HAP-1 (cell line): ENCODE results near the gene CXCL17.
"Not testable (repeated sequence)": the region's sequence is repeated elsewhere in the genome, so short reads cannot be mapped to it uniquely, and the experiment has no call there.

Source experiments
- DNase-seq, 2 experiments: peaks; one replicate each; pipeline ENCODE4 v3.0.0-alpha.2; 2016 to 2020; ENCODE audit warnings: low spot score in 2 of 2
- H3K27me3 ChIP-seq: fragments of 250-450 bp; sonication (Bioruptor Pico); 2 replicates; pipeline ENCODE4 v1.5.1; 2020; ENCODE audit warnings: low read depth, mild to moderate bottlenecking, moderate library complexity
- H3K36me3 ChIP-seq: fragments of 250-450 bp; sonication (Bioruptor Pico); replicated peaks from 2 replicates; pipeline ENCODE4 v1.5.1; 2020; ENCODE audit warnings: mild to moderate bottlenecking
- H3K4me1 ChIP-seq: fragments of 250-450 bp; sonication (Bioruptor Pico); 2 replicates; pipeline ENCODE4 v1.5.1; 2020; ENCODE audit warnings: mild to moderate bottlenecking
- H3K4me3 ChIP-seq: fragments of 250-450 bp; sonication (Bioruptor Pico); 2 replicates; pipeline ENCODE4 v1.5.1; 2020; ENCODE audit warnings: mild to moderate bottlenecking, moderate library complexity
- H3K9me3 ChIP-seq: fragments of 250-450 bp; sonication (Bioruptor Pico); 2 replicates; pipeline ENCODE4 v1.5.1; 2020; ENCODE audit warnings: mild to moderate bottlenecking, moderate library complexity
- in situ Hi-C: fragments of 300-500 bp; cut with MboI; formaldehyde crosslinking; loops from 3 replicates; pipeline ENCODE4 v1.14.3; 2020; ENCODE audit warnings: low sequenced_read_pairs, inconsistent platforms, mixed read lengths

The CXCL17 gene

DNA sequence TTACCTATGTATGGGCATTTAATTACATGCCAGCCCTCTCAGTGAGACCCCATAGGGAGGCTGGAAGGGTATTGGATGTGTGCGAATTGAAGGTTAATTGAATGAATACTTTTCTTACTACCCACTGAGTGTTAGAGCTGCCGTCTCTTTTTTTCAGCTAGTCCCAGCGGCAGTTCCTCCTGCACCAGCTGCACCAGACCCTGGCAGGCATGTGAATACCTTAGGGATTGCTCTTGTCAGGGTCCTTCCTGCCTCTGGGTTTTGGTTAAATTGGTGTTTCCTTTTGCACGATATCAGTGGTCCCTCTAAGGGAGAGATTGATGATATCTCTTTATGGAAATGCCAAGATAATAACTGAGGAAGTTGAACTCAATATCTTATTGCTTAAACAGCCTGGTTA is 9.8 kb upstream of the CXCL17 start:
- Histone ChIP-seq H3K9me3 (no peaks in the 10 kb centered on the region), H3K4me1 (peaks cover 4% of the 10 kb centered on the region), H3K36me3 (no peaks in the 10 kb centered on the region), H3K4me3 (no peak overlapping the region), H3K27me3 (peaks cover 4% of the 10 kb centered on the region; the same call in 1 of the 2 replicates)
- in situ Hi-C loops = loop anchor here (5.0 kb wide), 1 partner anchor 75 kb away; the partner anchor contains the start of gene CEACAM1
- no peak for DNase-seq

DNA sequence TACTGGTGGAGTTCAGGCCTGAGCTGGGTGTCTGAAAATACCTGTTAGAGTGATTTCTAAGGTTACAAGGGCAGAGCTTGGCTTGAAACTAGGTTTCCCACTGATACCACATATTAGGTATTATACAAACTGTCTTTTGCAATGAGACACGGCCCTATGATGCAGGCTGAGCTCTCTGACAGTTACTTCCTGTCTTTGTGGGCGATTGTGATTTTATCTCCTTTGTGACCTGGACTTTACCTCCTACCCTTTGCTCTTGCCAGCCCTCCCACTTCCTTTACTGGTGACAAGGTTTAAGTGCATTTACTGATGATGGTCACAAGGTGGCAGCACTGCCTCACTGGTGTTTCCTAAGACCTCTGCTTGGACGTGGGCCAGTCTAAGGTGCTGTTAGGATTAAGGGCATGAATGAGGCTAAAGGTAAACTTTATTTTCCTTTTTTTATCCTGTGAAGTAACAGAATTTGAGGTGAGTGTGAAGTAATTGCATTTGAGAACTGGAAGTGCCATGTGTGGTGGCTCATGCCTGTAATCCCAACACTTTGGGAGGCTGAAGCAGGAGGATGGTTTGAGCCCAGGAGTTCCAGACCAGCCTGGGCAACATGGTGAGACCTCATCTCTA is 7.7 kb upstream of the CXCL17 start:
- in situ Hi-C loops = loop anchor here (5.0 kb wide), 1 partner anchor 77 kb away; the partner anchor contains the start of gene CEACAM1
- Histone ChIP-seq H3K4me1 (no peaks in the 10 kb centered on the region), H3K27me3 (peaks cover 7% of the 10 kb centered on the region; the same call in 1 of the 2 replicates), H3K9me3 (no peaks in the 10 kb centered on the region), H3K36me3 (no peaks in the 10 kb centered on the region), H3K4me3 (no peak overlapping the region)
- DNase-seq = peak; percentile 85 to 86

GRCh38 chr19:42448306-42448705 is 5.6 kb upstream of the CXCL17 start:
- H3K4me1 ChIP-seq, H3K9me3 ChIP-seq, H3K4me3 ChIP-seq, H3K27me3 ChIP-seq, in situ Hi-C loops, H3K36me3 ChIP-seq, DNase-seq: not testable (repeated sequence)

GRCh38 chr19:42445948-42446347 is 3.2 kb upstream of the CXCL17 start:
- 0 out of 2 replicates have a peak, but pooled peaks cover 3% of the 10 kb centered on the region for H3K27me3 ChIP-seq
- no peak for DNase-seq
- H3K4me3 ChIP-seq = no peak overlapping the region
- H3K9me3 ChIP-seq = no peaks in the 10 kb centered on the region
- in situ Hi-C loops = no loop called here
- no peaks in the 10 kb centered on the region for H3K4me1 ChIP-seq
- no peaks in the 10 kb centered on the region for H3K36me3 ChIP-seq

DNA sequence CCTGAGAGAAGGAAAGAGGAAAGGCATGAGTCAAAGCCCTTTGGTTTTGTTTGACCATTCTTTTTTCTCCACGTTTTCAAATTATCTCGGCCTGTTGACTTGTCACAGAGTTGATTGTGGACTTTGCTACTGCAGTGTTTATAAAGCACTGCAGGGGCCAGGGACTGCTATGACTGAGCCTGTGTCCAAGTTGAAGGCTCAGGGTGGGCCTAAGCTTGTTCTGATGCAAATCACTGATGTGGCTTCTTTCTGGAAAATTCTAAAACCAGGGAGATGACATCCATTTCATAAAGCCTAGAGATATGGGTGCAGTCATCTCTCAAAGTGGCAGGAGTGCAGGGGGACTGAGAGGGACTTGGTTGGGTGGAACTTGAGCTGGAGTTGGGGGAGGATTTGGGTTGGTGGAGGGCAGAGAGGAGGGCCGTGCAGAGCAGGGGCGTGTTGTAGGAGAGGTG is 1.2 kb upstream of the CXCL17 start:
- Histone ChIP-seq H3K4me1 (no peaks in the 10 kb centered on the region), H3K4me3 (no peak overlapping the region), H3K36me3 (no peaks in the 10 kb centered on the region), H3K9me3 (no peaks in the 10 kb centered on the region), H3K27me3 (0 out of 2 replicates have a peak, but pooled peaks cover 3% of the 10 kb centered on the region)
- no peak for DNase-seq
- in situ Hi-C loops = no loop called here

- Histone ChIP-seq H3K27me3 (no peaks in the 10 kb centered on the region), H3K4me1 (no peaks in the 10 kb centered on the region), H3K36me3 (no peaks in the 10 kb centered on the region), H3K4me3 (no peak overlapping the region), H3K9me3 (no peaks in the 10 kb centered on the region)
- no peak for DNase-seq
- in situ Hi-C loops = no loop called here
Observed at GRCh38 chr19:42441049-42441445, 1.7 kb downstream of the CXCL17 start.

DNA sequence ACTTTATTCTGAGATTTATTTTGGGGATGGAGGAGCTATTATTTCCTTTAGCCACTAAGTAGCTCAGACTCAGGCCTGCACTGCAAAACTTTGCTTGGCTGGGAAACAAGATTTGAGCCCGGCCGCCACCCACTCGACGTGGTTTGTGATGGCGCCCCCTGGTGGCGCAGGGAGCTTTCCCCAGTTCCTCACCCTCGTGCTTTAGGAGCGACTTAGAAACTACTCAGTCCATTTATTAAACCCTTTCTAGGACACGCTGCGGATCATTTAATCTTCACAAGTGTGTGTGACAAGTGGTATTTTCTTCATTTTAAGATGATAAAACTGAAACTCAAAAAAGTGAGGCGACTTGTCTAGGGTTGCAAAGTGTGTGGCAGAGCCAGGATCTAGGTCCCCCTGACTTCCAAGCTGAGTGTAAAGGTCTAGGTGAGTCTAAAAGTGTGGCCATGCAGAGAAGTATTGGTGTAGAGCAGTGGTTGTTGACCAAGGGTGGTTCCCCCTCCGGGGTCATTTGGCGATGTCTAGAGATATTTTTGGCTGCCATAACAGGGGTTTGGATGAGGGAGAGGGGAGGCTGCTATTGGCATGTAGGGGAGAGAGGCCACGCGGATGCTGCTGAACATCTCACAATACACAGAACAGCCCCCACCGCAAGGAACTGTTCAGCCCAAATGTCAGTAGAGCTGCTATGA is 2.2 kb downstream of the CXCL17 start:
- no peaks in the 10 kb centered on the region for H3K36me3 ChIP-seq
- DNase-seq = peak; percentile 59 to 90
- in situ Hi-C loops = no loop called here
- no peaks in the 10 kb centered on the region for H3K9me3 ChIP-seq
- no peak overlapping the region for H3K4me3 ChIP-seq
- no peaks in the 10 kb centered on the region for H3K27me3 ChIP-seq
- no peaks in the 10 kb centered on the region for H3K4me1 ChIP-seq

- no peak for DNase-seq
- H3K4me3 ChIP-seq = no peak overlapping the region
- no peaks in the 10 kb centered on the region for H3K36me3 ChIP-seq
- no peaks in the 10 kb centered on the region for H3K9me3 ChIP-seq
- H3K27me3 ChIP-seq = no peaks in the 10 kb centered on the region
- in situ Hi-C loops = no loop called here
- peaks cover 4% of the 10 kb centered on the region for H3K4me1 ChIP-seq
Observed at GRCh38 chr19:42436006-42436405, 6.7 kb downstream of the CXCL17 start.

DNA sequence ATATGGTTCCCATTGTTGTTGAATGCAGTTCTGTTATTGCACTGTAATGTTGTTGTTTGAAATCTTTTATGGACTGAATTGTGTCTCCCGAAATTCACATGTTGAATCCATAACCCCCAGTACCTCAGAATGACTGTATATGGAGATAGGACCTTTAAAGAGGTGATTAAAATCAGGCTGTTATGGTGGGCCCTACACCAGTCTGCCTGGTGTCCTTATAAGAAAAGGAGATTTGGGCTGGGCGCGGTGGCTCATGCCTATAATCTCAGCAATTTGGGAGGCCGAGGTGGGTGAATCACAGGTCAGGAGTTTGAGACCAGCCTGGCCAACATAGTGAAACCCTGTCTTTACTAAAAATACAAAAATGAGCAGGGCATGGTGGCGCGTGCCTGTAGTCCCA is 7.4 kb downstream of the CXCL17 start:
- no peak for DNase-seq
- Histone ChIP-seq H3K36me3 (no peaks in the 10 kb centered on the region), H3K4me1 (peaks cover 4% of the 10 kb centered on the region), H3K4me3 (no peak overlapping the region), H3K9me3 (no peaks in the 10 kb centered on the region), H3K27me3 (no peaks in the 10 kb centered on the region)
- in situ Hi-C loops = no loop called here

DNA sequence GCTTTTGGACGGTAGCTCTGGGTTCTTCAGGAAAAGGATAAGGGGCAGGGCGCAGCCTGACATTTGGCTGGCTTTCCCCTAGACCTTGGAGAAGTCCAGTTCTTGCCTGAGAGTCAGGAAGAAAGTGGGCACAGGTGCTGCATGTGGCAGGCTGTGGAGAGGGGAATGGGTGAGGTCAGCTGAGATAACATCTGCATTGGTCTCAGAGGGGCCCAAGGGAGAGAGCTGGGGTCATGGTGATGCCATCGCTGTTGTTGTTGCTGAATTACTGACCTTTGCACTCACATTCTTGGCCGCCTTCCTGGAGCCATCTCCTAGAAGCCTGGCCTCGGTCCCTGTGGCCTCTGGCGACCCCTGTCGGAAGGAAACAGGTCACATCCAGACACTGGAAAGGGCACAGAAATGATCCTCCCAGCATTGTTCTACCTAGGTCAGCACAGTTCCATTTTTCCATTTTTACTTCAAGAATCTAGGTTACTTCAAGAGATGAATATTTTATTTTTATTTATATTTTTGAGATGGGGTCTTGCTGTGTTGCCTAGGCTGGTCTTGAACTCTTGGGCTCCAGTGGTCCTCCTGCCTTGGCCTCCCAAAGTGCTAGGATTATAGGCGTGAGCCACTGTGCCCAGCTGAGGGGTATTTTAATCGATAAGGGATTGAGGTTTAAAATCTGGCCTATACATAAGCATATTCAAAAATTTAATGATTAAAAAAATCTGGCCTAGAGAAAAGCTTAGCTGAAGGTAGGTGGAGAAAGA is 9.1 kb downstream of the CXCL17 start:
- Histone ChIP-seq H3K9me3 (no peaks in the 10 kb centered on the region), H3K4me1 (peaks cover 4% of the 10 kb centered on the region), H3K4me3 (no peak overlapping the region), H3K36me3 (no peaks in the 10 kb centered on the region), H3K27me3 (no peaks in the 10 kb centered on the region)
- in situ Hi-C loops = no loop called here
- DNase-seq = peak; percentile 60 to 89

- in situ Hi-C loops = no loop called here
- no peak for DNase-seq
- H3K4me3 ChIP-seq = no peak overlapping the region
- H3K36me3 ChIP-seq = no peaks in the 10 kb centered on the region
- no peaks in the 10 kb centered on the region for H3K27me3 ChIP-seq
- no peaks in the 10 kb centered on the region for H3K9me3 ChIP-seq
- H3K4me1 ChIP-seq = peaks cover 4% of the 10 kb centered on the region
Observed at GRCh38 chr19:42431486-42431885, 11.3 kb downstream of the CXCL17 start.

DNA sequence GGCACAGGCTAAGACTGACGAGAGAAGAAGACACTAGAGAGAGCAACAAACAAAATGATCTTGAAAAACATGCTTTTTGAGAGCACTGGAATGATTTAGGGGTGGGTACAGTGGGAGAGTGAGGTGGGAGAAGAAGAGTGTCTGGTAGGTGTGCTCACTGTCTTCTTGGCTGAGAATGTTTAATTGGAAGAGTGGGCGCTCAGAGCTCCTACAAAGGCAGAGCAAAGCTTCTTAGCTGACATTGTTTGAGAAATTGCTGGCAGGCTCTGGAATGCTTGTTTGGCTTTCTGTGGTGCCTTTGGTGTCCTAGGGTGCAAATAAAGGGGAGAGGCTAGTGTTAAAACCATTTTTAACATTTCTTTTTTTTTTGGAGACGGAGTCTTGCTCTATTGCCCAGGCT is 14.1 kb downstream of the CXCL17 start:
- peaks cover 6% of the 10 kb centered on the region for H3K4me1 ChIP-seq
- no peaks in the 10 kb centered on the region for H3K36me3 ChIP-seq
- in situ Hi-C loops = no loop called here
- H3K9me3 ChIP-seq = no peaks in the 10 kb centered on the region
- no peak overlapping the region for H3K4me3 ChIP-seq
- H3K27me3 ChIP-seq = no peaks in the 10 kb centered on the region
- DNase-seq = no peak

GRCh38 chr19:42427313-42427712 is 15.4 kb downstream of the CXCL17 start, which contains the start of gene LIPE:
TSS of gene LIPE (minus strand) at chr19:42427388. CDS start at chr19:42427149, 239 bp downstream.
- no peaks in the 10 kb centered on the region for H3K27me3 ChIP-seq
- peaks cover 3% of the 10 kb centered on the region for H3K4me1 ChIP-seq
- no peak within 1 kb of the TSS for H3K4me3 ChIP-seq
- no peak for DNase-seq
- no peaks in the 10 kb centered on the region for H3K36me3 ChIP-seq
- in situ Hi-C loops = no loop called here
- no peaks in the 10 kb centered on the region for H3K9me3 ChIP-seq

DNA sequence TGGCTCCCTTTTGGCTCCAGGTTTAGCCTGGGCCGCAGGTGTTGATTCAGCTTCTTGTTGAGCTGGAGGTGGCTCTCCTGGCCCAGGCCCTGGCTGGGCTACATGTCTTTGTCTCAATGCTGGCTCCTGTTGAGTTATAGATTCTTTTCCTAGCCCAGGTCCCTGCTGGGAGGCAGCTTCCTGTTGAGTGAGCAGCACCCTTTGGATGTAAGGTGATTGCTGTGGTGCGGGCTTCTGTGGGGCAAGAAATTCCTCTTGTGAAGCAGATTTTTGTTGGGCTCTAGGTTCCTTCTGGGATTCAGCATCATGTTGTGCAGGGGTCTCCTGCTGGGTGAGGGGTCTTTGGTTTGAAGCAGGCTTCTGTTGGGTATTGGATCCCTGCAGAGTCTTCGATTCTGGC is 16.1 kb downstream of the CXCL17 start:
- Histone ChIP-seq H3K4me3 (no peak overlapping the region), H3K9me3 (no peaks in the 10 kb centered on the region), H3K4me1 (peaks cover 5% of the 10 kb centered on the region), H3K27me3 (no peaks in the 10 kb centered on the region), H3K36me3 (no peaks in the 10 kb centered on the region)
- no peak for DNase-seq
- in situ Hi-C loops = no loop called here
